ENCODE results near the gene HOXD1.

GRCh38 chr2:176172895-176173566 is 15.4 kb upstream of the HOXD1 start:
- no peak for TF ChIP-seq CTCF (conservative IDR thresholded peaks at IDR 0.05 in 1 of 2, IDR thresholded peaks at IDR 0.05 in 1 of 2; ENCODE audit: low read depth in 1 of 2, low read length in 2 of 2)
- no peak for TF ChIP-seq EZH2 (IDR thresholded peaks at IDR 0.05; ENCODE audit: low read length, missing control alignments)

Measured in fibroblast of lung (primary cell).